MM.1S (cell line): ENCODE measurements around the gene ITGA2B.

Source experiments
- CTCF ChIP-seq: fragments of 300-600 bp; sonication (generic); IDR thresholded peaks from 2 replicates; pipeline ENCODE4 v1.5.1; 2016; ENCODE audit warnings: antibody characterized with exemption, low read length, mixed read lengths
- EZH2 ChIP-seq: fragments of 300-600 bp; sonication (generic); optimal IDR thresholded peaks from 2 replicates; pipeline ENCODE3; 2017; ENCODE audit warnings: low read depth, mild to moderate bottlenecking, antibody characterized with exemption, low read length, mixed read lengths

DNA sequence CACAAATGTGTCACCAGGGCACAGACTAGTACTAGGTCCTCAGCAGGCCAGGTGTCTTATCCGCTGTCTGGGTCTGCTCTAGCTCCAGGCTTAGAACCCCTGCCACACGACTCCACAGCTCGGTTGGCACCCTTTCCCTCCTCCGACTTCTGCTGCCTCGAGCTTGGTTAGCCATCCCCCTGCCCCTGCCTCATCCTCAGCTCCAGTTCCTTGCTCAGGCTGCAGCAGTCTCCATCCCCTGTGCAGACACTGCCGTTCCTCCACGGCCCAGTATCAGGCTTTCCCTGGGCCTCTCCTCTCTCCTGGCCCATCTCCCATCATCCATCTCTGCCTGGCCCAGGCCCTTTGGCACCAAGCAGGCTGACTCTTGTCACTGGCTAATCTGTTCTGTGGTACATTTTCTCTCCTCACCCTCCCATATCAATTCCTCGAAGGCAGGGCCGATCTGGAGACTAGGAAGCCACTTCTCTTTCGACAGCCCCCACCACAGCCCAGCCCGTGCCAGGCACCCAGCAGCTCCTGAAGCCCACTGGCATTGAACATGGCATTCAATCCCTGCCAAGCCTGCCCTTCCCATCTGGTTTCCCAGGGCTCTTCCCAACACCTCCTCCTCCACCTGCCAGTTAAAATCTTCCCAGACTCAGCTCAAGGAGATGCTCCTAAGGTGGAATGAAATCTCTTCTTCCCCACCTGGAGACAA, 45.8 kb downstream of the ITGA2B start:
- TF ChIP-seq CTCF, result no peak
- no peak for TF ChIP-seq EZH2
